GM23338 (cell line): Measurements from ENCODE around the gene PHYKPL. TPM values are rescaled to one million over a fixed set of nuclear protein-coding genes. Genes with fewer than 3 reads are reported as not detected.

Source experiments
- ATAC-seq: fragments of 200-7000 bp; cut with Tn5 transposase; 3 replicates; pipeline ENCODE4 v1.9.1; 2020
- DNase-seq: peaks from one replicate; pipeline ENCODE4 v3.0.0-alpha.2; 2015; ENCODE audit warnings: low spot score
- H2AFZ ChIP-seq: fragments of 200-600 bp; sonication (generic); 2 replicates; pipeline ENCODE4 v1.8.0; 2016; ENCODE audit warnings: antibody characterized with exemption, mild to moderate bottlenecking, moderate library complexity
- H3F3A ChIP-seq: fragments of 200-600 bp; sonication (generic); replicated peaks from 2 replicates; pipeline ENCODE4 v1.8.0; 2017; ENCODE audit warnings: antibody characterized with exemption, mixed run types, low read depth
- H3K27ac ChIP-seq: fragments of 200-600 bp; sonication (generic); 2 replicates; pipeline ENCODE4 v1.6.1; 2016; ENCODE audit warnings: low read depth
- H3K27me3 ChIP-seq: fragments of 200-600 bp; sonication (generic); 2 replicates; pipeline ENCODE4 v1.8.0; 2016; ENCODE audit warnings: mild to moderate bottlenecking, mixed run types, moderate library complexity; ENCODE audit not compliant: insufficient read depth
- H3K36me3 ChIP-seq: fragments of 200-600 bp; sonication (generic); 2 replicates; pipeline ENCODE4 v1.8.0; 2016; ENCODE audit warnings: mild to moderate bottlenecking; ENCODE audit not compliant: insufficient read depth
- H3K4me1 ChIP-seq: fragments of 200-600 bp; sonication (generic); 2 replicates; pipeline ENCODE4 v1.8.0; 2016; ENCODE audit warnings: mild to moderate bottlenecking, moderate library complexity; ENCODE audit not compliant: insufficient read depth
- H3K4me2 ChIP-seq: fragments of 200-600 bp; sonication (generic); 2 replicates; pipeline ENCODE4 v1.7.1; 2017; ENCODE audit warnings: mixed run types
- H3K4me3 ChIP-seq: fragments of 200-600 bp; sonication (generic); 2 replicates; pipeline ENCODE4 v1.6.1; 2016; ENCODE audit warnings: mixed run types
- H3K79me2 ChIP-seq: fragments of 200-600 bp; sonication (generic); replicated peaks from 2 replicates; pipeline ENCODE4 v1.8.0; 2017; ENCODE audit warnings: mild to moderate bottlenecking; ENCODE audit not compliant: insufficient read depth
- H3K9me2 ChIP-seq: fragments of 200-600 bp; sonication (generic); 2 replicates; pipeline ENCODE4 v1.8.0; 2017; ENCODE audit not compliant: insufficient read depth
- H4K20me1 ChIP-seq: fragments of 200-600 bp; sonication (generic); replicated peaks from 2 replicates; pipeline ENCODE4 v1.8.0; 2017; ENCODE audit warnings: mild to moderate bottlenecking; ENCODE audit not compliant: insufficient read depth
- H3K27ac Mint-ChIP-seq: 2 replicates; pipeline ENCODE4 v1.8.0; 2020; ENCODE audit warnings: inconsistent platforms, mild to moderate bottlenecking, moderate library complexity, mixed read lengths
- H3K27me3 Mint-ChIP-seq: 3 replicates; pipeline ENCODE4 v1.8.0; 2022; ENCODE audit warnings: low read depth, mild to moderate bottlenecking, moderate library complexity, mixed read lengths, inconsistent platforms; ENCODE audit not compliant: insufficient read depth, poor library complexity
- H3K36me3 Mint-ChIP-seq: 3 replicates; pipeline ENCODE4 v1.8.0; 2021; ENCODE audit warnings: low read depth, mild to moderate bottlenecking, inconsistent platforms, moderate library complexity, mixed read lengths
- H3K4me1 Mint-ChIP-seq: 3 replicates; pipeline ENCODE4 v1.8.0; 2020; ENCODE audit warnings: mild to moderate bottlenecking, inconsistent platforms, mixed read lengths
- H3K4me3 Mint-ChIP-seq: 3 replicates; pipeline ENCODE4 v1.8.0; 2021; ENCODE audit warnings: moderate library complexity, mild to moderate bottlenecking, inconsistent platforms, mixed read lengths
- H3K9me3 Mint-ChIP-seq: 3 replicates; pipeline ENCODE4 v1.8.0; 2020; ENCODE audit warnings: moderate library complexity, mild to moderate bottlenecking, inconsistent platforms, mixed read lengths
- CREB1 ChIP-seq: fragments of 250-450 bp; sonication (Bioruptor Pico); IDR thresholded peaks from 2 replicates; pipeline ENCODE4 v1.5.0; 2020; ENCODE audit warnings: low read depth, mild to moderate bottlenecking, moderate library complexity
- CTCF ChIP-seq, 2 experiments: fragments of 200-600 bp in 1 of 2; sonication (generic) in 1 of 2; conservative IDR thresholded peaks; 2 replicates each; pipeline versions ENCODE4 v1.5.1 to v1.6.1; 2016 to 2017; ENCODE audit warnings: antibody characterized with exemption in 2 of 2, low read depth in 2 of 2, mild to moderate bottlenecking in 2 of 2, moderate library complexity in 1 of 2
- ETS1 ChIP-seq: IDR thresholded peaks from 2 replicates; pipeline ENCODE4 v1.6.1; 2016; ENCODE audit warnings: antibody characterized with exemption
- JUNB ChIP-seq: IDR thresholded peaks from one replicate; pipeline ENCODE4 v1.6.1; 2016; ENCODE audit warnings: antibody characterized with exemption; ENCODE audit not compliant: unreplicated experiment
- NANOG ChIP-seq: IDR thresholded peaks from 2 replicates; pipeline ENCODE4 v1.6.1; 2016; ENCODE audit warnings: antibody characterized with exemption, borderline replicate concordance
- POLR2AphosphoS5 ChIP-seq: IDR thresholded peaks from 2 replicates; pipeline ENCODE4 v1.6.1; 2016; ENCODE audit warnings: antibody characterized with exemption, low read depth
- REST ChIP-seq: IDR thresholded peaks from one replicate; pipeline ENCODE4 v1.6.1; 2018; ENCODE audit warnings: antibody characterized with exemption; ENCODE audit not compliant: unreplicated experiment
- ZNF331 ChIP-seq: fragments of 250-450 bp; sonication (Bioruptor Pico); IDR thresholded peaks from 2 replicates; pipeline ENCODE4 v1.5.0; 2020; ENCODE audit warnings: low read depth, mild to moderate bottlenecking, moderate library complexity
- ZNF462 ChIP-seq: fragments of 250-450 bp; sonication (Bioruptor Pico); IDR thresholded peaks from 2 replicates; pipeline ENCODE4 v1.5.0; 2020; ENCODE audit warnings: mild to moderate bottlenecking, moderate library complexity
- polyA plus RNA-seq: library from polyadenylated mRNA; unstranded; fragments of >200 nt; fragmentation: Nextera tagmentation; extraction: Ambion mirVana; gene quantifications from 2 replicates; pipeline ENCODE4 v1.2.1, GENCODE V29; 2016
- total RNA-seq: library from RNA; depleted of rRNA; stranded (reverse); fragments of >200 nt; shearing (Covaris generic); gene quantifications from 2 replicates; pipeline ENCODE4 v1.2.3, GENCODE V29; 2014

The PHYKPL gene
- total and polyA plus RNA-seq, 2 experiments from 2014 or later, result 15.9 to 20.8 TPM

- TF ChIP-seq ETS1 (no peak), ZNF462 (CRISPR knock-in tag) (no peak), NANOG (no peak)
These were observed 27.3 kb upstream of the PHYKPL start (continued) for GRCh38 chr5:178259623-178260536.

- no peak overlapping the region for H3K27ac Mint-ChIP-seq
- no peaks in the 10 kb centered on the region for H3K9me3 Mint-ChIP-seq
- H3K4me2 ChIP-seq, result no peak overlapping the region
- H3K79me2 ChIP-seq, result no peaks in the 10 kb centered on the region
- H3K36me3 Mint-ChIP-seq, result no peaks in the 10 kb centered on the region
- no peak overlapping the region for H2AFZ ChIP-seq
- H3K27me3 Mint-ChIP-seq, result peaks cover 6% of the 10 kb centered on the region
- no peaks in the 10 kb centered on the region for H4K20me1 ChIP-seq
- H3K9me2 ChIP-seq, result no peaks in the 10 kb centered on the region; the same call in 1 of the 2 replicates
- H3K4me1 ChIP-seq, result no peaks in the 10 kb centered on the region
- DNase-seq (no peak), ATAC-seq (no peak)
- H3K4me3 Mint-ChIP-seq, result no peak overlapping the region
- H3K36me3 ChIP-seq, result no peaks in the 10 kb centered on the region
- H3K4me3 ChIP-seq, result no peak overlapping the region
- peaks cover 9% of the 10 kb centered on the region; the same call in 2 of the 3 replicates for H3K4me1 Mint-ChIP-seq
- no peak overlapping the region for H3K27ac ChIP-seq
- H3K27me3 ChIP-seq, result no peaks in the 10 kb centered on the region
- no peaks in the 10 kb centered on the region for H3F3A ChIP-seq
- TF ChIP-seq POLR2AphosphoS5 (no peak), ZNF331 (CRISPR knock-in tag) (no peak), ETS1 (no peak), CTCF (conservative IDR thresholded peaks at IDR 0.05; ENCODE audit: low read depth in 2 of 2) (no peak), JUNB (no peak), CREB1 (no peak), NANOG (no peak), REST (no peak)
These were observed 25.0 kb upstream of the PHYKPL start for GRCh38 chr5:178257650-178258049.
